ENCODE results near the gene ACVR1. TPM values are rescaled to one million over a fixed set of nuclear protein-coding genes. Genes with fewer than 3 reads are reported as not detected.

ACVR1 gene
- total and polyA plus RNA-seq, 2 experiments from 2014 or later, result 8.9 to 21.5 TPM

- TF ChIP-seq NANOG (IDR thresholded peaks at IDR 0.05; ENCODE audit: borderline replicate concordance), result no peak
- TF ChIP-seq CREB1 (CRISPR knock-in tag; IDR thresholded peaks at IDR 0.05; ENCODE audit: low read depth), result no peak
- TF ChIP-seq EZH2phosphoT487 (IDR thresholded peaks at IDR 0.05; ENCODE audit: unreplicated experiment), result no peak
- TF ChIP-seq EZH2 (IDR thresholded peaks at IDR 0.05; ENCODE audit: low read depth, unreplicated experiment), result no peak
- Histone ChIP-seq H3K27ac (ENCODE audit: low read depth) (no peak overlapping the region), H3K4me3 (no peak overlapping the region), H3K9me2 (ENCODE audit: insufficient read depth) (0 out of 2 replicates have a peak, but pooled peaks cover 2% of the 10 kb centered on the region), H3K79me2 (replicated peaks; ENCODE audit: insufficient read depth) (no peaks in the 10 kb centered on the region), H2AFZ (no peak overlapping the region), H3K4me2 (no peak overlapping the region), H3F3A (replicated peaks; ENCODE audit: low read depth) (no peaks in the 10 kb centered on the region), H4K20me1 (replicated peaks; ENCODE audit: insufficient read depth) (no peaks in the 10 kb centered on the region), H3K4me1 (ENCODE audit: insufficient read depth) (peaks cover 22% of the 10 kb centered on the region), H3K36me3 (ENCODE audit: insufficient read depth) (no peaks in the 10 kb centered on the region), H3K27me3 (ENCODE audit: insufficient read depth) (no peaks in the 10 kb centered on the region)
- H3K27me3 Mint-ChIP-seq (ENCODE audit: insufficient read depth, low read depth, poor library complexity), result peaks cover 3% of the 10 kb centered on the region
- H3K27ac Mint-ChIP-seq, result no peak overlapping the region
- peaks cover 19% of the 10 kb centered on the region for H3K4me1 Mint-ChIP-seq
- H3K36me3 Mint-ChIP-seq (ENCODE audit: low read depth), result no peaks in the 10 kb centered on the region
- no peaks in the 10 kb centered on the region for H3K9me3 Mint-ChIP-seq
- H3K4me3 Mint-ChIP-seq, result no peak overlapping the region
- ATAC-seq (no peak), DNase-seq (ENCODE audit: low spot score) (no peak)
Observed at GRCh38 chr2:157920736-157921135, 44.6 kb upstream of the ACVR1 start.

DNA sequence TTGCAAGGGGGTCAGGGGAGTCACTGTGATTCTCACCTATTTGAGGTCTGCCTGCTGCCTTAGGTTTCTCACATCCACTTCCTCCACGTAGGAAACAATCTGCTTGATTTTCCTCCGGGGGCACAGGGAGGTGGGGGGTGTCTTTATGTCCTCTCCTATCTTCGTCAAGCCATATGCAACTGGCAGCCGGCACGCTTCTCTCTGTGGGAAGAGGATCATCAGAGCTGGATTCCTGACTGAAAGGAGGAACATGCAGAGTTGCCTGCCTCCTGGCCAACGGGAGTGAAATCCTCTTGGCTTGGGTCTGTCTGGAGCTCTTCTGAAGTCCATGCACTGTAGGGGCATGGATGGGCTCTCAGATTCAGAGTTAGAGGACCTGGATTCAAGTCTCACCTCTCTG is 43.1 kb upstream of the ACVR1 start:
- Histone ChIP-seq H3K4me3 (no peak overlapping the region), H4K20me1 (replicated peaks; ENCODE audit: insufficient read depth) (no peaks in the 10 kb centered on the region), H3K4me2 (no peak overlapping the region), H3K27me3 (ENCODE audit: insufficient read depth) (no peaks in the 10 kb centered on the region), H2AFZ (peak overlapping the region; percentile 66; the same call in 1 of the 2 replicates), H3K36me3 (ENCODE audit: insufficient read depth) (no peaks in the 10 kb centered on the region), H3K27ac (ENCODE audit: low read depth) (no peak overlapping the region), H3K4me1 (ENCODE audit: insufficient read depth) (peaks cover 13% of the 10 kb centered on the region; the same call in 1 of the 2 replicates), H3F3A (replicated peaks; ENCODE audit: low read depth) (no peaks in the 10 kb centered on the region), H3K9me2 (ENCODE audit: insufficient read depth) (0 out of 2 replicates have a peak, but pooled peaks cover 2% of the 10 kb centered on the region), H3K79me2 (replicated peaks; ENCODE audit: insufficient read depth) (no peaks in the 10 kb centered on the region)
- Mint-ChIP-seq H3K4me1 (peaks cover 7% of the 10 kb centered on the region), H3K4me3 (no peak overlapping the region), H3K9me3 (no peaks in the 10 kb centered on the region), H3K27me3 (ENCODE audit: insufficient read depth, low read depth, poor library complexity) (peaks cover 3% of the 10 kb centered on the region), H3K36me3 (ENCODE audit: low read depth) (no peaks in the 10 kb centered on the region), H3K27ac (no peak overlapping the region)
- no peak for ATAC-seq
- no peak for TF ChIP-seq EZH2phosphoT487 (IDR thresholded peaks at IDR 0.05; ENCODE audit: unreplicated experiment)
- no peak for DNase-seq (ENCODE audit: low spot score)

DNA sequence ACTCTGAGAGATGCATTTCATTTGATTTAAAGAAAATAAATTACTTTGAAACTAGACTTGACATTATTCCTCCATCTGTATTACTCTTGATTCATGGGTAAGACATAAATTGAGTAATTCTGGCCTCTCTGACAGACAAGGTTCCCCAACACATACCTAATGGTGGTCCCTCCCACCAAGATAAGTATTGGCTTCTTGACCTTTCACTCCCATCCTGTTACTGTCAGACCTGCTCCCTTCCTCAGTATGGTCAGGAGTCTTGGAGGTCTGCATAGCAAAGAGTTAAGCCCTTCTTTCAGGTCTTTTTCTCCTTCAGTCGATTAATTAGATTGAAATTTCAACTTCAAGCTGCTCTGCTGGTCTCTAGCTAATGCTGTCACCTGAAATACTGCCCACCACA is 42.2 kb upstream of the ACVR1 start:
- 0 out of 2 replicates have a peak, but pooled peaks cover 7% of the 10 kb centered on the region for H3K4me1 ChIP-seq (ENCODE audit: insufficient read depth)
- no peak overlapping the region for H3K27ac ChIP-seq (ENCODE audit: low read depth)
- Mint-ChIP-seq H3K36me3 (ENCODE audit: low read depth) (no peaks in the 10 kb centered on the region), H3K27me3 (ENCODE audit: insufficient read depth, low read depth, poor library complexity) (peaks cover 3% of the 10 kb centered on the region), H3K9me3 (no peaks in the 10 kb centered on the region), H3K27ac (no peak overlapping the region), H3K4me3 (no peak overlapping the region), H3K4me1 (0 out of 3 replicates have a peak, but pooled peaks cover 2% of the 10 kb centered on the region)
- H3K27me3 ChIP-seq (ENCODE audit: insufficient read depth), result no peaks in the 10 kb centered on the region
- H3K79me2 ChIP-seq (replicated peaks; ENCODE audit: insufficient read depth), result no peaks in the 10 kb centered on the region
- 0 out of 2 replicates have a peak, but pooled peaks cover 2% of the 10 kb centered on the region for H3K9me2 ChIP-seq (ENCODE audit: insufficient read depth)
- H4K20me1 ChIP-seq (replicated peaks; ENCODE audit: insufficient read depth), result no peaks in the 10 kb centered on the region
- H3F3A ChIP-seq (replicated peaks; ENCODE audit: low read depth), result no peaks in the 10 kb centered on the region
- no peaks in the 10 kb centered on the region for H3K36me3 ChIP-seq (ENCODE audit: insufficient read depth)
- ATAC-seq (no peak), DNase-seq (ENCODE audit: low spot score) (no peak)
- peak overlapping the region; percentile 66; the same call in 1 of the 2 replicates for H2AFZ ChIP-seq
- no peak overlapping the region for H3K4me3 ChIP-seq
- H3K4me2 ChIP-seq, result no peak overlapping the region
- TF ChIP-seq NANOG (IDR thresholded peaks at IDR 0.05; ENCODE audit: borderline replicate concordance), result no peak
- no peak for TF ChIP-seq ZNF114 (CRISPR knock-in tag; IDR thresholded peaks at IDR 0.05)
- TF ChIP-seq STAT1 (IDR thresholded peaks at IDR 0.05; ENCODE audit: unreplicated experiment), result no peak
- TF ChIP-seq JUNB (IDR thresholded peaks at IDR 0.05; ENCODE audit: unreplicated experiment), result no peak
- no peak for TF ChIP-seq REST (IDR thresholded peaks at IDR 0.05; ENCODE audit: unreplicated experiment)
- TF ChIP-seq ETS1 (IDR thresholded peaks at IDR 0.05), result no peak

Data from GM23338 (cell line).